ENCODE measurements around the gene UNKL. TPM values are rescaled to one million over a fixed set of nuclear protein-coding genes. Genes with fewer than 3 reads are reported as not detected.

UNKL gene
- total and polyA plus RNA-seq, 2 of the 8 experiments (the other 6 are each of a cell fraction or from before 2014, with no cell fraction given) = 25.1 to 31.8 TPM

- TF ChIP-seq CTBP2 (IDR thresholded peaks at IDR 0.05; ENCODE audit: borderline replicate concordance, insufficient read depth, insufficient read length, low read length) (no peak), SRF (IDR thresholded peaks at IDR 0.05; ENCODE audit: low read depth, low read length) (no peak), CHD2 (IDR thresholded peaks at IDR 0.05; ENCODE audit: low read length) (no peak), CREB1 (IDR thresholded peaks at IDR 0.05) (no peak), KDM4A (IDR thresholded peaks at IDR 0.05; ENCODE audit: low read depth, low read length, severe bottlenecking) (no peak), CHD1 (IDR thresholded peaks at IDR 0.05; ENCODE audit: low read depth, low read length) (no peak)
Measured at GRCh38 chr16:1455190-1456171, 41.0 kb upstream of the UNKL start (continued).
